Suppressor macrophage treated with lipopolysaccharide for 4 hours (primary cell): ENCODE results near the gene KIF5A.
"Not testable (repeated sequence)": the region's sequence is repeated elsewhere in the genome, so short reads cannot be mapped to it uniquely, and the experiment has no call there.

Source experiments
- DNase-seq: peaks from one replicate; pipeline ENCODE4 v3.0.0-alpha.2; 2020

KIF5A gene

GRCh38 chr12:57609781-57610553, 60.1 kb downstream of the KIF5A start:
- DNase-seq, result no peak

- DNase-seq, result no peak
Observed at GRCh38 chr12:57610554-57611107, 60.8 kb downstream of the KIF5A start.

GRCh38 chr12:57611108-57611826, 61.4 kb downstream of the KIF5A start, which contains the start of gene ARHGEF25:
ARHGEF25 (plus strand) TSS chr12:57611435; CDS start chr12:57611895, 460 bp downstream.
- DNase-seq, result peak; percentile 12

DNA sequence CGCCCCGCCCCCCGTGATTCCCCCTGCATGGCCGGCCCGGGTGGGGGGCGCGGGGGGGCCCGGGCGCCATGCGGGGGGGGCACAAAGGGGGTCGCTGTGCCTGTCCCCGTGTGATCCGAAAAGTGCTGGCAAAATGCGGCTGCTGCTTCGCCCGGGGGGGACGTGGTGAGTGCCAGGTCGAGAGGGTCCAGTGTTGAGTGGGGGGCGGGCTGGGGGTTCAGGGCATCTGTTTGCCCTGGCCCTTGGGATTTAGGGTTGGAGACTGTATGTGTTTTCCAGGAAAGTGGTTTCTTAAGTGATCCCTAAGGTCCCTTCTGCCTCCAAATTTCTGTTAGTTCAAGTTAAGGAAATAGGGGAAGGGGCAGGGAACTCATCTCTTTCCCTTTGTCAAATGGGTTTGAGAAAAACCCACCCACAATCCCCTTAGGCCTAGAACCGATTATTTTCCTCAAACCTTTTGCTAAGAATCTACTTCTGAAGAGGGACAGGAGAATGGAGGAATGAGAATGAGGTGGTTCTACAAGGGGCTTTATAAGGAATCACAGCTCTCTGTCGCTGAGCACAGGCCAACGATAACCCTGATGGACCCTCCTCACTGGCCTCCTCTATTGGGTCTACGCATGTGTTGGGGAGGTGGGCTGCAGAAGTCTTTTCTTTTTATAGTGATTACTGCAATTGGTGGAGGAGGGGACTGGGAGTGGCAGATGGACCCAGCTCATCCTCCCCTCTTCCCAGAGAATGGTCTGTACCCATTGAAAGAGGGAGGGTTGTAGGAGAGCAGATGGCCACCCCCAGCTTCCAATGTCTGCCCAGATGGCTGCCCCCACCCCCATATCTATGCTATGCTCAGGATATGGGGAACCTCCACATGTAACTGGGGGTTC, 62.2 kb downstream of the KIF5A start:
- DNase-seq, result no peak

DNA sequence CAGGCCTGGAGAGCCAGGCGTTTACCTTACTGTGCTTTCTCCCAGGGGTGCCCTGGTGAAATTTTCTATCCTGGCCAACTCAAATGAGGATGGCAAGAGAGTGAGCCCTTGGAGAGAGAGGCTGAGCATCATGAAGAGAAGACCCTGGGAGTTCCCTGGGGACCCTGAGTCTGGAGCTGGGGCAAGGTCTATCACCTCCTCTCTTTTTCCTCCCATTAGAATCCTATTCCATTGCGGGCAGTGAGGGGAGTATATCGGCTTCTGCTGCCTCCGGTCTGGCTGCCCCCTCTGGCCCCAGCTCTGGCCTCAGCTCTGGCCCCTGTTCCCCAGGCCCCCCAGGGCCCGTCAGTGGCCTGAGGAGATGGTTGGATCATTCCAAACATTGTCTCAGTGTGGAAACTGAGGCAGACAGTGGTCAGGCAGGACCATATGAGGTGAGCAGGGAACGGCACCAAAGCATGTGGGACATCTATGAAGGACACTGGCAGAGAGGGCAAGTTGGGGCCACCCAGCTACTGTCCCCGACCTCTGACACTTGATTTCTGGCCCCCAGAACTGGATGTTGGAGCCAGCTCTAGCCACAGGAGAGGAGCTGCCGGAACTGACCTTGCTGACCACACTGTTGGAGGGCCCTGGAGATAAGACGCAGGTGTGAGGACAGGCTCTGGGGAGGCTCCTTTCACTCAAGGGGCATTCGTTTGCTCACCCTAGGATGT, 63.0 kb downstream of the KIF5A start:
- no peak for DNase-seq

- no peak for DNase-seq
Observed at GRCh38 chr12:57613427-57614109, 63.7 kb downstream of the KIF5A start.

DNA sequence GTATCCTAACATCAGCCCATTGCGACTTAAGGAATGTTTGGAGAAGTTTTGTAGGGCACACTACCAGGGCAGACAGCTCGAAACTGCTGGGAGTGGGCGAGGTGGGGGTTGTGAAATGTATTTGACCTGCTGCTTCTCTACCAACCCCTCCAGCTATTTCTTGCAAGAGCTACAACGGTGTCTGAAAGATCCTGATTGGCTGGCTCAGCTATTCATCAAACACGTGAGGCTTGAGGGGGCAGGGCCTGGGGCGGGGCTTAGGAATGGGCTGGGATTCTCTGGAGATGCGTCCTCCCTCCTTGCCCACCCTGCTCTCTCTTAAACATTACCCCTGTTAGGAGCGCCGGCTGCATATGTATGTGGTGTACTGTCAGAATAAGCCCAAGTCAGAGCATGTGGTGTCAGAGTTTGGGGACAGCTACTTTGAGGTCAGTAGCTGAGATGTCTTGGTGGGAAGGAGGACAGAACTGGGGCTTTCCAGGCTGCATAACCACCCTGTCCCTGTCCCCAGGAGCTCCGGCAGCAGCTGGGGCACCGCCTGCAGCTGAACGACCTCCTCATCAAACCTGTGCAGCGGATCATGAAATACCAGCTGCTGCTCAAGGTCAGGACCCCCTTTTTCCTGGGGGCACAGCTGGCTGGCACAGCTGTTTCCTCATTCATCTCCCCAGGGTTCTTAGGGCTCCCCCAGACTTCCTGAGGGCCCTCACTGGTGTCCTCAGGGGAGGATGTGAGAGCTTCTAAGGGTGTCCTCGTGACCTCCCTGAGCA, 64.5 kb downstream of the KIF5A start:
- DNase-seq, result peak; percentile 25

DNA sequence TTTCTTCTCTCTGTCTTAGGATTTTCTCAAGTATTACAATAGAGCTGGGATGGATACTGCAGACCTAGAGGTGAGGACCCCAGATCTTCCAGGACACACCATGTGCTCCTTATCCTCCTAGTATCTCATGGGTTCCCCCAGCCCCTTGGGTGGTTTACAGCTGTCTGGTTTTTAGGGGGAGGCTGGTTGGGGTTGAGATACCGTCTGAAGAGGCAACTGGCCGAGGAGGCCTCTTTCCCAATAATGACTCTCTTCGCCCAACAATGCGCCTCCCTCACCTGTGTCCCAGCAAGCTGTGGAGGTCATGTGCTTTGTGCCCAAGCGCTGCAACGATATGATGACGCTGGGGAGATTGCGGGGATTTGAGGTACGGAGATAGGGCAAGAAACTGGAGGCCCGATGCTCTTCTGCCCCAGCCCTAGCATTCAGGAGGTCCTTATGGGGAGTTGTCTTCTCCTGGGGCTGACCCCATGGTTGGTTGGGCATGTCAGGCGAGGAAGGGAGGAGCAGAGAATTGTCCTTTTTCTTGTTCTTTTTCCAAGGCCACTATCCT, 65.2 kb downstream of the KIF5A start:
- DNase-seq, result no peak

- DNase-seq, result no peak
Observed at GRCh38 chr12:57615637-57616036, 65.8 kb downstream of the KIF5A start.

GRCh38 chr12:57616383-57617101, 66.7 kb downstream of the KIF5A start:
- no peak for DNase-seq

DNA sequence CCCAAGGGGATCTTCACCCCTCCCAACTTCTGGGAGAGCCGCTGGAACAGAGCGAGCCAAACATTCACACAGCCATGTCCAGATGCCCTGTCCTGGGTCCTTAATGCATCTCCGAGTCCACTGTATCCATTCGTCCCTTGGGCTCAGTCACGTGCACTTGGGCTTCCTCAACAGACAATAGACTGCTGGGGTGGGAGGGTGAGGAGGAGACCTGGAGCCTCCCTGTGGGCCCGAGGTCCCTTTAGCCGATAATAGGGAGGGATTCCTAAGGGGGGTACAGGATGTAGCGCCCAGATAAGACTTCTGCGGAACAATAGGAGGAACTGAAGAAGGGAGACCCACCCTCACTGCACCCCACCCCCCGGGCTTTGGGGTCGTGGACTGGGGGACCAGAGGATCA, 68.1 kb downstream of the KIF5A start:
- DNase-seq, result no peak

DNA sequence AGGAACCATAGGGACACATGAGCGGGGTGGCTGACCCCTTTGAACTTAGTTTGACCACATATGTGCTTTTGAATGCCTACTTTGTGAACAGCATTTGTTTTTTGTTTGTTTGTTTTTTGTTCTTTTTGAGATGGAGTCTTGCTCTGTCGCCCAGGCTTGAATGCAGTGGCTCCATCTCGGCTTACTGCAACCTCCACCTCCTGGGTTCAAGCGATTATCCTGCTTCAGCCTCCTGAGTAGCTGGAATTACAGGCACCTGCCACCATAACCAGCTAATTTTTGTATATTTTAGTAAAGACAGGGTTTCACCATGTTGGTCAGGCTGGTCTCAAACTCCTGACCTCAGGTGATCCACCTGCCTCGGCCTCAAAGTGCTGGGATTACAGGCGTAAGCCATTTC, 68.6 kb downstream of the KIF5A start:
- DNase-seq, result not testable (repeated sequence)

- no peak for DNase-seq
Observed at GRCh38 chr12:57618966-57619433, 69.2 kb downstream of the KIF5A start.

- no peak for DNase-seq
Observed at GRCh38 chr12:57619434-57620244, 69.8 kb downstream of the KIF5A start.

DNA sequence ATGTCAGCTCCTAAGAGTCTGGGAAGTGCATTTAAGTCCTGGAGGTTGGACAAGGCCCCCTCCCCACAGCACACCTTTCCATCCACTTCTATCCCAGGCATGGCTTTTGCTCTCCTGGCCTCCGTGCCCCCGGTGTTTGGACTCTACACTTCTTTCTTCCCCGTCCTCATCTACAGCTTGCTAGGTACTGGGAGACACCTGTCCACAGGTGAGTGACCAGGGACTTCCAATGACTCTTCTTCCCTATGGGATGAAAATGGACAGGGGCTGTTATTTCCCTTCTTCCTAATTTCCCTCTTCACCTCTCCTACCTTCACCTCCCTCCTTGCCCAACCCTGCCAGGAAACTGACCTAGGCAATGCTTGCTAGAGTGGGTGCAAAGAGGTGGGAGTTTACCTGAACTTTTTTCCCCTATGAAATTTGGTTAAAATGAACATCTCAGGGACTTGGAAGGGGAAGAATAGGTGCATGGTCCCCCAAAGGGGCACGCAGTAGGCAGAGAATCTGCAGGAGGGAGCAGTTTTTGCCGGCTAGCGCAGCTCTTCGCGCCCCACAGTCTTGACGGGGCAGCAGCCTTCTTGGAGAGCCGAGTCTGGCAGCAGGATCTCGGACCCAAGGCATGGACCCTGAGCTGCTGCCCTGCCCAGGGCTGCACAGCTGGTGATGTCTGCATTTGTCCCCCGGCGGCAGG, 70.5 kb downstream of the KIF5A start:
- no peak for DNase-seq

DNA sequence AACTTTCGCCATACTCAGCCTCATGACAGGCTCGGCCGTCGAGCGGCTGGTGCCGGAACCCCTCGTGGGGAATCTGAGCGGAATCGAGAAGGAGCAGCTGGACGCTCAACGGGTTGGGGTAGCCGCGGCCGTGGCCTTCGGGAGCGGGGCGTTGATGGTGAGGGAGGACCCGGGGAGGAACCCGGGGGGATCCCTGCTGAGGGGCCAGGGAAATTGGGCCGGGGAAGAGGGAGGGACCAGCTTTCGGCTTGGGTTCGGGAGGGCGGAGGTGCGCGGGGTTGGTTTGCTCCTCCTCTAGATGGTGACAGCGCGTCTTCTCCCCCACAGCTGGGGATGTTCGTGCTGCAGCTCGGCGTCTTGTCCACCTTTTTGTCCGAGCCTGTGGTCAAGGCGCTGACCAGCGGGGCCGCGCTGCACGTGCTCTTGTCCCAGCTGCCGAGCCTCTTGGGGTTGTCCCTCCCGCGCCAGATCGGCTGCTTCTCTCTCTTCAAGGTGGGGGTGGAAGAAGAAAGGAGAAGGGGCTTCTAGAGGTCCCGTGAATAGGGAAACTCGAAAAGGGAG, 71.2 kb downstream of the KIF5A start:
- peak; percentile 44 for DNase-seq

DNA sequence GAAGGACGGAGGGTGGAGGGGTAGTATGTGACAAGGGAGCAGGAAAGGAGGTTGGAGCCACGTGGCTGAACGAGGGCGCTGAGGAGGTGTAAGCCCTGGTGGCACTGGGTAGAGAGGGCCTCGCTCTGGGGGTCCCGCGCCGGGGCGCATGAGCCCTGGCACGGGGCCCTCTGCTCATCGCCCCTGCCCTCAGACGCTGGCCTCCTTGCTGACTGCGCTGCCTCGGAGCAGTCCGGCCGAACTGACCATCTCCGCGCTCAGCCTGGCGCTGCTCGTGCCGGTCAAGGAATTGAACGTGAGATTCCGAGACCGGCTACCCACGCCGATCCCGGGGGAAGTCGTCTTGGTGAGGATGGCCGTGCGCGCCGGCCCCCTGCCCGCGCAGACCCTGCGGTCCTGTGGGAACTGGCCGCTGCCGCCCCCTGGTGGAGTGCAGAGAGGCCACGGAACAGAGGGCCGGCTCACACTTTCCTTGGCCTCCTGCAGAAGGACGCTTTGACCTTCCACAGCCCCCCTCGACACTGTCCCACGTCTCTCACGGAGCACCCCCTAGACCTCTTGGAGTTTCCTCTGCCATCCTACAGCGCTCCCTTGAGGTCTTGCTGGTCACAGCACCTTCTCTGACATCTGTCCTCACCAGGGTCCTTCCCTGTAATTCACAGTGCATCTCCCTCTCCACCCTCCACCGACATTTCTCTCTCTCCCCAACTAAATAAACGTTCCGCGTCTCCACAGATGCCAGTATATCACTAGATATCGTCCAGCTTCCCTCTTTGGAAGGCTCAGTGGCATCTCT, 71.9 kb downstream of the KIF5A start:
- DNase-seq, result peak; percentile 55
